AG04449 (cell line): ENCODE results near the gene MRPL42.
"Not testable (repeated sequence)": the region's sequence is repeated elsewhere in the genome, so short reads cannot be mapped to it uniquely, and the experiment has no call there.

Experiments used
- CTCF ChIA-PET: fragments of 350-600 bp; formaldehyde crosslinking; extraction: SDS; loops from one replicate; lab custom pipeline; 2021; ENCODE audit warnings: antibody characterized with exemption; lab: Yijun Ruan, JAX
- POLR2A ChIA-PET: fragments of 400-600, 350-600 bp; formaldehyde crosslinking; extraction: SDS; loops from one replicate; lab custom pipeline; 2020; ENCODE audit warnings: antibody characterized with exemption, inconsistent platforms; lab: Yijun Ruan, JAX
- DNase-seq: peaks from one replicate; pipeline ENCODE4 v3.0.0-alpha.2; 2010; ENCODE audit warnings: low read depth, low spot score
- H3K4me3 ChIP-seq: 2 replicates; pipeline ENCODE4 v1.5.1; 2011; ENCODE audit warnings: low read depth, mild to moderate bottlenecking, control low read depth, low read length
- CTCF ChIP-seq: IDR thresholded peaks from one replicate; pipeline ENCODE4 v1.5.1; 2011; ENCODE audit warnings: mild to moderate bottlenecking, moderate library complexity, low read length, control low read depth, inconsistent platforms; ENCODE audit not compliant: insufficient read depth; ENCODE audit errors: missing control alignments

MRPL42 gene

GRCh38 chr12:93482721-93483120 lies 15.4 kb downstream of the MRPL42 start:
- CTCF ChIA-PET = interaction anchor here (0.6 to 1.7 kb wide), 6 partner anchors 10 to 1591 kb away, joined by 3 to 10 read pairs (median 4); partner anchors contain the start of genes MRPL42 and NR2C1
- no peak for TF ChIP-seq CTCF
- POLR2A ChIA-PET = no interaction called here
- H3K4me3 ChIP-seq = no peak overlapping the region
- DNase-seq = no peak

- no peak for DNase-seq
- CTCF ChIA-PET = interaction anchor here (0.6 to 2.9 kb wide), 8 partner anchors 8 to 1590 kb away, joined by 3 to 11 read pairs (median 5); partner anchors contain the start of genes MRPL42 and NR2C1
- no peak overlapping the region for H3K4me3 ChIP-seq
- POLR2A ChIA-PET = no interaction called here
- no peak for TF ChIP-seq CTCF
Observed at GRCh38 chr12:93483151-93483807, 16.0 kb downstream of the MRPL42 start.

- ChIA-PET CTCF (interaction anchor here (0.9 to 2.9 kb wide), 6 partner anchors 17 to 618 kb away, joined by 3 to 11 read pairs (median 7); partner anchors contain the start of gene MRPL42), POLR2A (no interaction called here)
- no peak for DNase-seq
- H3K4me3 ChIP-seq = no peak overlapping the region
- TF ChIP-seq CTCF = no peak
Observed at GRCh38 chr12:93484315-93484981, 17.1 kb downstream of the MRPL42 start.

- DNase-seq, H3K4me3 ChIP-seq, POLR2A ChIA-PET: not testable (repeated sequence)
- CTCF ChIA-PET = interaction anchor here (2.9 kb wide), 1 partner anchor 609 kb away, joined by 12 read pairs; no protein-coding TSS in a partner anchor
Observed at GRCh38 chr12:93492808-93493207, 25.5 kb downstream of the MRPL42 start.

GRCh38 chr12:93494096-93494495 lies 26.8 kb downstream of the MRPL42 start:
- no peak for TF ChIP-seq CTCF
- ChIA-PET CTCF (interaction anchor here (1.4 to 4.2 kb wide), 2 partner anchors 9 to 608 kb away, joined by 11 to 29 read pairs; no protein-coding TSS in a partner anchor), POLR2A (no interaction called here)
- H3K4me3 ChIP-seq = no peak overlapping the region
- no peak for DNase-seq

GRCh38 chr12:93497456-93497855 lies 30.1 kb downstream of the MRPL42 start:
- ChIA-PET POLR2A (no interaction called here), CTCF (interaction anchor here (4.2 kb wide), 1 partner anchor 605 kb away, joined by 29 read pairs; no protein-coding TSS in a partner anchor)
- no peak for TF ChIP-seq CTCF
- no peak for DNase-seq
- H3K4me3 ChIP-seq = no peak overlapping the region

- DNase-seq, CTCF ChIA-PET, POLR2A ChIA-PET, H3K4me3 ChIP-seq: not testable (repeated sequence)
Observed at GRCh38 chr12:93498813-93499212, 31.5 kb downstream of the MRPL42 start.
